Lower leg skin (tissue), 3 donors: Measurements from ENCODE around the gene FBN1.

ENCODE experiments used
- CTCF ChIP-seq, 3 donors: fragments of 450-650 bp; IDR thresholded peaks; one replicate each; pipeline ENCODE4 v1.5.1; 2016; ENCODE audit warnings: antibody characterized with exemption in 3 of 3, mild to moderate bottlenecking in 3 of 3, moderate library complexity in 2 of 3
- POLR2A ChIP-seq, 2 donors: fragments of 450-650 bp; IDR thresholded peaks; one replicate each; pipeline ENCODE4 v1.6.1; 2016 to 2017; ENCODE audit warnings: antibody characterized with exemption in 2 of 2, mild to moderate bottlenecking in 1 of 2, moderate library complexity in 1 of 2

GRCh38 chr15:48584812-48585563, 60.5 kb downstream of the FBN1 start:
- no peak for TF ChIP-seq POLR2A (IDR thresholded peaks at IDR 0.05)
- TF ChIP-seq CTCF (IDR thresholded peaks at IDR 0.05) = no peak
